Upper lobe of left lung (tissue), 4 donors: ENCODE results near the gene TMEM30A.

Experiments
- POLR2A ChIP-seq, 4 donors: fragments of 450-650 bp; IDR thresholded peaks; one replicate each; pipeline ENCODE4 v1.5.1; 2016 to 2017; ENCODE audit warnings: antibody characterized with exemption in 4 of 4, mild to moderate bottlenecking in 2 of 4
- POLR2AphosphoS5 ChIP-seq, 2 donors: sonication (generic); formaldehyde crosslinking; IDR thresholded peaks; one replicate each; pipeline ENCODE4 v1.5.1; 2017; ENCODE audit warnings: antibody characterized with exemption in 2 of 2
- TF ChIP-seq, protein P1 (sequence below), 6 experiments: fragments of 450-650 bp in 4 of 6; fragments of 200-600 bp in 2 of 6; sonication (generic) in 2 of 6; IDR thresholded peaks; one replicate each; pipeline ENCODE4 v1.5.1; 2016 to 2019; ENCODE audit warnings: antibody characterized with exemption in 6 of 6

DNA sequence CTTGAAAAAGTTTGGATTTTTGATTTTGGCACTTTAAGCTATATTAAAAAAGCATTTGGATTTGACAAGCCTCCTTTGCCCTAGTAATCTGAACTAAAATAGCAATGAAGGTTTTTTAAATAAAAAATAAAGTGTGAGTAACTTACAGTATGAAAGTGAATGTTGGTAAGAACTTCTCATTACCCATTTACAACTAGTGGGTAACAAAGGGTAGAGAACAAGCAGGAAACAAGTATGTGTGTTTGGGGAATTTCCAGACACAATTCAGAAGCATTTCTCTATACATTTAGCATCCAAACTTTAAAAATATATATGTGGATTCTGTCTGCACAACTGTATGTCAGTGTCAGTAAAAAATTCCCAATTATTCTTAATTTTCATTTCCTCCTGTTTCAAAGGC is 2.9 kb downstream of the TMEM30A start:
- no peak for TF ChIP-seq POLR2A (IDR thresholded peaks at IDR 0.05)
- TF ChIP-seq POLR2AphosphoS5 (IDR thresholded peaks at IDR 0.05), result no peak
- TF ChIP-seq, protein P1, sequence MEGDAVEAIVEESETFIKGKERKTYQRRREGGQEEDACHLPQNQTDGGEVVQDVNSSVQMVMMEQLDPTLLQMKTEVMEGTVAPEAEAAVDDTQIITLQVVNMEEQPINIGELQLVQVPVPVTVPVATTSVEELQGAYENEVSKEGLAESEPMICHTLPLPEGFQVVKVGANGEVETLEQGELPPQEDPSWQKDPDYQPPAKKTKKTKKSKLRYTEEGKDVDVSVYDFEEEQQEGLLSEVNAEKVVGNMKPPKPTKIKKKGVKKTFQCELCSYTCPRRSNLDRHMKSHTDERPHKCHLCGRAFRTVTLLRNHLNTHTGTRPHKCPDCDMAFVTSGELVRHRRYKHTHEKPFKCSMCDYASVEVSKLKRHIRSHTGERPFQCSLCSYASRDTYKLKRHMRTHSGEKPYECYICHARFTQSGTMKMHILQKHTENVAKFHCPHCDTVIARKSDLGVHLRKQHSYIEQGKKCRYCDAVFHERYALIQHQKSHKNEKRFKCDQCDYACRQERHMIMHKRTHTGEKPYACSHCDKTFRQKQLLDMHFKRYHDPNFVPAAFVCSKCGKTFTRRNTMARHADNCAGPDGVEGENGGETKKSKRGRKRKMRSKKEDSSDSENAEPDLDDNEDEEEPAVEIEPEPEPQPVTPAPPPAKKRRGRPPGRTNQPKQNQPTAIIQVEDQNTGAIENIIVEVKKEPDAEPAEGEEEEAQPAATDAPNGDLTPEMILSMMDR (IDR thresholded peaks at IDR 0.05), result no peak
